ENCODE results near the gene SVIL.
"Not testable (repeated sequence)": the region's sequence is repeated elsewhere in the genome, so short reads cannot be mapped to it uniquely, and the experiment has no call there.

SVIL gene

DNA sequence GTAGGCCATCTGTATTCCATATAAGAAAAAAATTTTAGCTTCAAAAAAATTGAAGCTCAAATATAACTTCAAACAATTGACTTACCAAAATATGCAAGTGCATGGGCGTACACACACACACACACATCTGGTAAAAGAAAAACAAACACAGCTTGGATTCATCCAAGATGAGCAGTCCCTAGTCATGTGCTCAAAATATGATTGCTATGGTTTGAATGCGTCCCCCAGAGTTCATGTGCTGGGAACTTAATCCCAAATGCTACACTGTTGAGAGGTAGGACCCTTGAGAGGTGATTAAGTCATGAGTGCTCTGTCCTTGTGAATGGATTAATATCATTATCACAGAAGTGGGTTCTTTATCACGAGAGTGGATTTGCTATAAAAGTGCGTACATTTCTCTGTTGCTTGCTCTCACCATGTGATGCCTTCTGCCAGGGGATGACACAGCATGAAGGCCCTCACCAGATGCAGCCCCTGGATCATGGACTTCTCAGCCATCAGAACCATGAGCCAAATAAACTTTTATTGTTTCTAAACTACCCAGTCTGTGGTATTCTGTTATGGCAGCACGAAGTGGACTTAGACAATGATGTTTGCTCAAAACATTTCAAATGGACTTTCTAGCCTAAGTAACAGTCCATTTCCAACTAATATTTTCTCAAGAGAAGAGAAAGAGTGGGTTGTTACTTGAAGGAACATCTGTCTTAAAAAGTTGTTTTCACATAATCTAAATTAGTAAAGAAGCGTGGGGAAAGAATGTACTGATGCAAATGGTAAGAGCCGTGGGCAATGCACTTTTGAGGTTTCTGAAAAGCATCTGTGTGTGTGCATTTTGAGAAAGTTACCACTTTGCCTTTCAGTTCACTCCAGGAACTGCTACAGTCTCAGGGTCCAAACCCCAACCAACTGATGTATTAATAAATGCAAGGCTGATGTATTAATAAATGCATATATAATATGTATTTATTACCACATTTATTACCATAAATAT, 15.1 kb upstream of the SVIL start:
- DNase-seq (ENCODE audit: low read depth in 1 of 2, low spot score in 1 of 2), result no peak

DNA sequence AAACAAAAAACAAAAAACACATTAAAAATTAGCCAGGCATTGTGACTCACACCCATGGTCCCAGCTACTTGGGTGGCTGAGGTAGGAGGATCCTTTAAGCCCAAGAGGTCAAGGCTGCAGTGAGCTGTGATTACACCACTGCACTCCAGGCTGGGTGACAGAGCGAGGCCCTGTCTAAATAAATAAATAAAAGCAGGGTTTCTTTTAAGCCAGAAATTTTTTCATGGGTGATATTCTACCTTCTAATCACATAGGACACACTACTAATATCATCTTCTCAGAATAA, 14.2 kb upstream of the SVIL start:
- DNase-seq (ENCODE audit: low read depth in 1 of 2, low spot score in 1 of 2), result no peak

DNA sequence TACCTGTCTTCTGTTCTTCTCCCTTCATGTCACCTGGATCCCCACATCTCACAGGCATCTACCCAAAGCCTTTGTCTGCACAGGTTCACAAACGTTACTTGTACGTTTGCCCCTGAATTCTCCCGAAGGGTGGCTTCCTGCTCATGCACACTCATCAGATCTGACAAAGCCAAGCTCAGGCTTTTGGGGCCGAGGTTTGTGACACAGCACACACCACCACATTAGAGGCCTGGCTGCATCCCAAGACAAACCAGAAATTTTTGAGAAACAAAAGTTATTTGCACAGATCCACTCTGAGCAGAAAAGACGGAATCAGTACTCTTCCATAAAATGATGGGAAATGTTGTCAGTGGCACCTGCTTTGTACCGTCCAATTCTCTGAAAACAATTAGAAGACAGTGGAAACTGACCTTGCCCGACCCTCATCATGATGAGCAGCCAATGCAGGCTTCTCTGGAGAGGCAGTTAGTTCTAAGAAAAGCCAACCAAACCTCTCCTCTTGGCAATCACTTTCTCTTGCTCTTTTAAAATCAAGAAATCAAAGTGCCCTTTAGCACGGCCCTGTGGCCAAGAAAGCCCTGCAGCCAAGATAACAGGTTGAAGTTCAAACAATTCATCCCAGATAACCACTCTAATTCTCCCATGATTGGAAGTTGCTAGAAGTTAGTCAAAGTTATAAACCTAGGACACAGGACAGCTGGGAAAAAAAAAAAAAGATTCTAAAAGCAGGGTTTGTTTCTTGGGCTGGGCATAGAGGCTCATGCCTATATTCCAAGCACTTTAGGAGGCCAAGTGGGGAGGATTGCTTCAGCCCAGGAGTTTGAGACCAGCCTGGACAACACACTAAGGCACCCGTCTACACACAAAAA, 13.6 kb upstream of the SVIL start:
- DNase-seq (ENCODE audit: low read depth in 1 of 2, low spot score in 1 of 2), result no peak

DNA sequence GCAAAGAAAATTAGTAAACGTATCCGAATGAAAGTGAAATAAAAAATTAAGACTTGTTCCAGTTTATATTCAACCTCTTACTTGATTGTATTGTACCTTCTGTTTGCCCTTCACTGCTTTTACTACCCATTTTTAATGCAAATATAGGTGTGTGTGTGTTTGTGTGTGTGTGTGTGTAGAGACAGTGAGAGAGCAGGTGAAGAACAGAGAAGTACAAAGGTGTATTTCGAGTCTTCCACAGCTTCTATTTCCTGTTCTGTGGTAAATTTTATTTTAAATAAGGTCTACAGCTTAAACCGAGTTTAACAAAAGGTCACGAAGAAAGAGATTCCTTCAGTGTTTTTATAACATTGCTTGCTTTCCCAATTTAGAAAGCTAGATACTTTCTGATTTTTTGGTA, 12.7 kb upstream of the SVIL start:
- no peak for DNase-seq (ENCODE audit: low read depth in 1 of 2, low spot score in 1 of 2)

GRCh38 chr10:29646960-29647461, 12.2 kb upstream of the SVIL start:
- no peak for DNase-seq (ENCODE audit: low read depth in 1 of 2, low spot score in 1 of 2)

DNA sequence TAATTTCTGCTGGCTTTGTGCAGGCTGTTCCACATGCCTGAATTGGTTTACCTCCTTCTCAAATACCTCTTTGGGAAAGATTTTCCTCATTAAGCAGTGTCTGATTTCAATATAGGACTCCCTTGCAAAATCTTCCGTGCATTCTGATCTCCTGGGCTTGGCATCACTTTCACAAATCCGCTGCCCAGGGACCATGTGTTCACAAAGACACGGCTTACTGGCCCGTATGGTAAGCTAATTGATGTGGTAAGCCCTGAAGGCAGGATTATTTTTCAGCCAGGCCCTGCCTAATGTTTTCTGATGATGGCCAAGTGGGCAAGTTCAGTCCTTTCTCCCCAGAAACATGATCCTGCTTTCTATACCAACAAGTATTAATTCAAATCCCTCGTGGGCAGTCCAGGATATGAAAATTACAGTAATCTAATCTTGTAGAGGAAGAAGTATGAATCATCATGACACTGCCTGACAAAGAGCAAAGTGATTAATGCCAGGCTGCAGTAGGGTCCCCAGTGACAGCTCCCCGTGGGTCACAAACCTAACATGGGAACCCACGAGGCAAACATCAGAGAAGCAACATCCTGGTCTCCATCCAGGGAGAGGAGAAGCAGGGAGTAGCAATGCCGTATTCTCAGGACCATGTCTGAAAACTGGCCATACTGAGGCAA, 11.6 kb upstream of the SVIL start:
- DNase-seq (ENCODE audit: low read depth in 1 of 2, low spot score in 1 of 2), result no peak

DNA sequence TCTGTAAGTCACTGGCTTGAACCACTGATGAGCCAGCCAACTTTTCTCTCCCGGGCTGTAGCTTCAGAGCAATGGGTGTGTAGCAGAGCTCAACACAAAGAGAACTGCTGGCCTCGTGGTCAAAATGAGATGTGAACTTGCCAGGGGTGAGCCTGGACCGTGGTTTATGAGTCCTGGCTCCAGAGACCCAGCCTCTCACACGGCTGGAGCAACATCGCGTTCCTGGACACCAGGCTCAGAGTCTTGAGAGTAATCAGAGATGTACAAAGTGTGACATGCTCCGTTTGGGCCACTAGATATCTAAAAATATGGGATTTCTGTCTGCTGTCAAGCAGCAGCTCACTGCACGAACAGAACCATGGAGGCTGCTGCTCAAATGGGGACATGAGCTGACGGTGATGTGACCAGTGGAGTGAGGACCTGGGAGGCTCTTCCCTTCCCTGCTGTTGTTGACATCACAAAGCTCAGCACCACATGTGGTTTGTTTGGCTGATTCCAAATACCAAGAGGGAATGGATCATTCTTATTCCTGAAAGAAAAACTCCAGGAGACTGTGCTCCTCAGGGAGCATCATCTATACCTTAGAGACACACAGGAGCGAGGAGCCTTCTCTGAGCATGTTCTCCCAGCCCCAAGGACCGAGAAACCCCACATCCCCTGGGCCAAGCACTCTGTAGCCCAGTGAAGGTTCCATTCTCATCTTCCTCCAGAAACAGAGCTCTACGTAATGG, 9.2 kb upstream of the SVIL start:
- no peak for DNase-seq (ENCODE audit: low read depth in 1 of 2, low spot score in 1 of 2)

DNA sequence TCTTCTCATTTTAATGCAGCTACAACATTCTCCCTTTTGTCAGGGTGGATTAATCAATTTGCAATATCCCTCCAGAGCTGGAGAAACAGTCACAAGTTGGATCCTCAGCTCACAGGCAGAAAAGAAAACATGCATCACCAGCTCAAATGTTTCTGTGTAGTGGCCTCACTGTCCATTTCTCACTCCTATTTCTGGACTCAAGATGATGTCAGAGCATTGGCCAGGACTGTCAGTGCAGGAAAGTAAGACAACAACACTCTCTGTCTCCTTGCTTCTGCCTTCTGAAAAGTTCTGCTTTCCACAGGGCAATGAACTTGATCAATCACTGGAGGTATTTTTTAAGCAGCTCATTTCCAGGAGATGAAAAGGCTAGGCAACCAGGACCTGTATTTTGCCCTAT, 8.2 kb upstream of the SVIL start:
- DNase-seq (ENCODE audit: low read depth in 1 of 2, low spot score in 1 of 2), result no peak

- no peak for DNase-seq (ENCODE audit: low read depth in 1 of 2, low spot score in 1 of 2)
These were observed 2.8 kb upstream of the SVIL start for GRCh38 chr10:29637537-29637936.

- no peak for DNase-seq (ENCODE audit: low read depth in 1 of 2, low spot score in 1 of 2)
These were observed 1.4 kb upstream of the SVIL start for GRCh38 chr10:29636178-29636577.

- no peak for DNase-seq (ENCODE audit: low read depth in 1 of 2, low spot score in 1 of 2)
These were observed 957 bp upstream of the SVIL start for GRCh38 chr10:29635711-29636144.

GRCh38 chr10:29634105-29634504, 666 bp downstream of the SVIL start:
- no peak for DNase-seq (ENCODE audit: low read depth in 1 of 2, low spot score in 1 of 2)

GRCh38 chr10:29631049-29631339, 3.8 kb downstream of the SVIL start:
- no peak for DNase-seq (ENCODE audit: low read depth in 1 of 2, low spot score in 1 of 2)

DNA sequence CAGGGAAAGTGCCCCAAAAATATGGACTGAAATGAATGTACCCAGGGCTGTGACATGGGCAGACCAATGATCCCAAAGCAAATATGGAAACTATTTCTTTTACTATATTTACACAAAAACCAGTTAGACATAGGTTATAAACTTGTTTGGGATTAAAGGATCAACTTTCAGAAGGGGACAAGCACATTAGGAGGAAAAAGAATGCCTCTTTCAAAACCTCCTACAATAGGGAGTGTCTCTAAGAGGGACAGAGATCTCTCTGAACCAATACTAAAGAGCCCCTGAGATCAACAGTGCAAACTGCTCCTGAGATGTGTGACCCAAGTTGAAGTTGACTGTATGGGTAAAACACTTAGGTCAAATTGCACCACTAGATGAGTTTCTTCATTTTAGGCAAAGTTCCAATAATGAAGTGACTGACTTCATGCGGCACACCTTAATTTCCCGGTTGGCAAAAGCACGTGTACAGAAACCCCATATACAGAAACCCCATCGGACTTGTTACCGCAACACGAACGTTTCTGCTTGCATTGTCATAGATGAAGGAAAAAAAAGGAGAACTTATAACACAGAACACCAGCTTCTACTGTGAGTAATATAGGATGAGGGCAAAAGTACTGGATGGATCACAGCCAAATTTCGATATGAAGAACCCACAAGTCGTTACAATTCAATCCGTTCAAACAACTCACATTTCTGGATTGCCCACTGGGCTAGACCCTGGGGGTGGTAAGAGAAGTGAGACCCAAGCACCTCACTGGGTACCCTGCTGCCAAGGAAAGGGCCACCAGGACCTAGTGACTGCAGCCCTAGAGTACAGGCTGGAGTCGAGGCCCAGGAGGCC, 4.3 kb downstream of the SVIL start:
- DNase-seq (ENCODE audit: low read depth in 1 of 2, low spot score in 1 of 2), result no peak

- no peak for DNase-seq (ENCODE audit: low read depth in 1 of 2, low spot score in 1 of 2)
These were observed 5.8 kb downstream of the SVIL start for GRCh38 chr10:29628912-29629526.

GRCh38 chr10:29628311-29628710, 6.5 kb downstream of the SVIL start:
- no peak for DNase-seq (ENCODE audit: low read depth in 1 of 2, low spot score in 1 of 2)

- no peak for DNase-seq (ENCODE audit: low read depth in 1 of 2, low spot score in 1 of 2)
These were observed 7.3 kb downstream of the SVIL start for GRCh38 chr10:29627201-29628132.

GRCh38 chr10:29624357-29624756, 10.4 kb downstream of the SVIL start:
- DNase-seq (ENCODE audit: low read depth in 1 of 2, low spot score in 1 of 2), result not testable (repeated sequence)

DNA sequence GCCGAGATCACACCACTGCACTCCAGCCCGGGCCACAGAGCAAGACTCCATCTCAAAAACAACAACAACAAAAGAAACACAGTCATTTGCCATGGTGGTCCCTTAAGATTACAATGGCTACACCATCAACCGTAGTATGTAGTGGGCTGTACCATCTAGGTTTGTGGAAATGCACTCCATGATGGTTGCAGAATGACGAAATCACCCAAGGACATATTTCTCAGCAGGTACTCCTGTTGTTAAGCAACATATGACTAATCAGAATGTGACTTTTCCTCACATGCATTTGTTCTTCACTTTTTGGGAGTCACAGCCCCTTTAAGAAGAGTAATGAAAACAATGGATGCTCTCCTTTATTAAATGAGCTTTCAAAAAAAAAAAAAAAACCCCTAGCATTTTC, 11.0 kb downstream of the SVIL start:
- no peak for DNase-seq (ENCODE audit: low read depth in 1 of 2, low spot score in 1 of 2)
